Renal cortex interstitium (tissue), 11 donors: Measurements from ENCODE around the gene GP1BA. TPM values are rescaled to one million over a fixed set of nuclear protein-coding genes. Genes with fewer than 3 reads are reported as not detected.
A peak's percentile ranks its signal among the peaks of the same experiment; 100 is the strongest.

Experiments
- DNase-seq, 11 donors: peaks; one replicate each; pipeline ENCODE4 v3.0.0-alpha.2; 2013; ENCODE audit warnings: low read depth in 9 of 11, low spot score in 4 of 11; ENCODE audit errors: extremely low read depth in 1 of 11
- polyA plus RNA-seq, 3 donors: library from polyadenylated mRNA; unstranded; fragments of 120-200 nt; gene quantifications; one replicate each; pipeline ENCODE4 v1.2.1, GENCODE V29; 2013; ENCODE audit not compliant: insufficient read length in 3 of 3

GP1BA gene
- polyA plus RNA-seq, 3 donors: 1.9 to 2.2 (median 2.0) TPM

DNA sequence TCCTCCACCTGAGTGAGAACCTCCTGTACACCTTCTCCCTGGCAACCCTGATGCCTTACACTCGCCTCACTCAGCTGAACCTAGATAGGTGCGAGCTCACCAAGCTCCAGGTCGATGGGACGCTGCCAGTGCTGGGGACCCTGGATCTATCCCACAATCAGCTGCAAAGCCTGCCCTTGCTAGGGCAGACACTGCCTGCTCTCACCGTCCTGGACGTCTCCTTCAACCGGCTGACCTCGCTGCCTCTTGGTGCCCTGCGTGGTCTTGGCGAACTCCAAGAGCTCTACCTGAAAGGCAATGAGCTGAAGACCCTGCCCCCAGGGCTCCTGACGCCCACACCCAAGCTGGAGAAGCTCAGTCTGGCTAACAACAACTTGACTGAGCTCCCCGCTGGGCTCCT, 679 bp downstream of the GP1BA start:
- DNase-seq: no peak

DNA sequence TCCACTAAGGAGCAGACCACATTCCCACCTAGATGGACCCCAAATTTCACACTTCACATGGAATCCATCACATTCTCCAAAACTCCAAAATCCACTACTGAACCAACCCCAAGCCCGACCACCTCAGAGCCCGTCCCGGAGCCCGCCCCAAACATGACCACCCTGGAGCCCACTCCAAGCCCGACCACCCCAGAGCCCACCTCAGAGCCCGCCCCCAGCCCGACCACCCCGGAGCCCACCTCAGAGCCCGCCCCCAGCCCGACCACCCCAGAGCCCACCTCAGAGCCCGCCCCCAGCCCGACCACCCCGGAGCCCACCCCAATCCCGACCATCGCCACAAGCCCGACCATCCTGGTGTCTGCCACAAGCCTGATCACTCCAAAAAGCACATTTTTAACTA, 1.6 kb downstream of the GP1BA start:
- DNase-seq: no peak

DNA sequence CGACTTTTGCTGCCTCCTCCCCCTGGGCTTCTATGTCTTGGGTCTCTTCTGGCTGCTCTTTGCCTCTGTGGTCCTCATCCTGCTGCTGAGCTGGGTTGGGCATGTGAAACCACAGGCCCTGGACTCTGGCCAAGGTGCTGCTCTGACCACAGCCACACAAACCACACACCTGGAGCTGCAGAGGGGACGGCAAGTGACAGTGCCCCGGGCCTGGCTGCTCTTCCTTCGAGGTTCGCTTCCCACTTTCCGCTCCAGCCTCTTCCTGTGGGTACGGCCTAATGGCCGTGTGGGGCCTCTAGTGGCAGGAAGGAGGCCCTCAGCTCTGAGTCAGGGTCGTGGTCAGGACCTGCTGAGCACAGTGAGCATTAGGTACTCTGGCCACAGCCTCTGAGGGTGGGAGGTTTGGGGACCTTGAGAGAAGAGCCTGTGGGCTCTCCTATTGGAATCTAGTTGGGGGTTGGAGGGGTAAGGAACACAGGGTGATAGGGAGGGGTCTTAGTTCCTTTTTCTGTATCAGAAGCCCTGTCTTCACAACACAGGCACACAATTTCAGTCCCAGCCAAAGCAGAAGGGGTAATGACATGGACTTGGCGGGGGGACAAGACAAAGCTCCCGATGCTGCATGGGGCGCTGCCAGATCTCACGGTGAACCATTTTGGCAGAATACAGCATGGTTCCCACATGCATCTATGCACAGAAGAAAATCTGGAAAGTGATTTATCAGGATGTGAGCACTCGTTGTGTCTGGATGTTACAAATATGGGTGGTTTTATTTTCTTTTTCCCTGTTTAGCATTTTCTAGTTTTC, 2.3 kb downstream of the GP1BA start:
- no peak for DNase-seq

DNA sequence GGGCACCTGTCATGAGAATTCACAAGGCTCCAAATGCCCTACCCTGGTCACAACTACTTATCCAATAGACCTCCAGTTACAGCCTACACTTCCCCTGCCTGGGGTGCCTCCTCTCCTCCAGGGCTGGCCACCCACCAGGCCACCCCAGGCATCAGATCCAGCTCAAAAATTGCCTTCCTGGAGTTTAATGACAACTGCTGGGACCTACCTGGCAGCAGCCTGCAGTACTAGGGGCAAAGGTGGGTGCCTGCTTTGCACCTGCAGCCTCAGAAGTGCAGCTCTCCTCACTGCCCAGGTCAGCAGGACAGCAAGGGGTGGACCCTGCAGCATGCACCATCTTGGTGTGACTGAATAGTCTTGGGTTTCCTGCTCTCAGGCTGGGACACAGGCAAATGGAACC, 3.6 kb downstream of the GP1BA start:
- no peak for DNase-seq

DNA sequence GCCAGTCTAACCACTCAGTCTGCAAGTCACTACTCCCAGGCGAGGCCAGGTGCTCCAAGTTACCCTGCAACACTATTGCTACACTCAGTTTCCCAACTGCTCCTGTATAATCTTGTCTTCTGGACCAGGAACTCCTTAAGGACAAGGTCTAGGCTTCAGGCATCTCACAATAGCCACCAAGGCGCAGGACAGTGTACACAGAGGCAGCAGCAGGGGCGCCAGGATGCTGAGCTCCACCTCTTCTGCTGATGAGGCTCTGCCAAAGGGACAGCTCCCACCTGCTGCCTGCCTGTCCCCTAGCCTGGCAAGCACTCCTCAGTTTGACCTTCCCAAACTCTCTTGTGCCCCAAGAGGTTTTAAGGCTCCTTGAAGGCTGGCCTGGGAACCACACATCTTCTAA, 4.4 kb downstream of the GP1BA start:
- no peak for DNase-seq

DNA sequence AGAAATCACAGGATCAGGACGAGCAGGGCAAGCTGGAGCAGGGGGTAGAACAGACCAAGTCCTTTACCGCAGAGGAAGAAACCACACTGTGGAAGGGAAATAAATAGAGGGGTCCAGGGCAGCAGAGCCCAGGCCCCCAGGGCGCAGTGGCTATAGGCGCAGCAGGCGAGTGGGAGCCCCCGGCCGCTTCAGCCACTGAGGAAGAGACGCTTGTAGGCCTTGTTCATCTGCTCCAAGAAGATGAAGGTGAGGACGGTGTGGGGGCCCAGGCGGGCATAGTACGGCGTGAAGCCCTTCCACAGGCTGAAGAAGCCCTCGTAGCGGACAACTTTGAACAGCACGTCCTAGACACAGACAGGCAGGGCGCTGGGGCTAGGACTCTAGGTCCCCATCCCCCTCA, 5.5 kb downstream of the GP1BA start:
- DNase-seq: no peak

DNA sequence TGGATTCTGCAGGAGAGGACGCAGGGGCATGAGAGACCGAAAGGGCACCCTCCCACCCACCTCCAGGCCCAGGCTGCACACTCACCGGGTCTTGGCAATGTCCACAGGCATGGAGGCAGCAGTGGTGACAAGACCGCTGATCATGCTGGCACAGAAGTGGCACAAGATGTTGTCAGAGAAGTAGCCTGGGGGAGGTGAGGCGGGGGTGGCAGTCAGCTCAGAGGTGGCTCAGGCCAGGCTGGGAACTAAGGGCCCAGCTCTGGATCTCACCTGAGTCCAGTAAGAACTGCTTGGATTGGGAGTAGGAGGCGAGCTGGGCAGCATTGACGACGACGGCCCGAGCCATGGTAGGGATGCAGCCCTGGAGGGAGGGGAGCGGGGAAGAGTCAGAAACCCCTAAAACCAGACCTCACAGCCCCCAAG, 6.0 kb downstream of the GP1BA start:
- no peak for DNase-seq

DNA sequence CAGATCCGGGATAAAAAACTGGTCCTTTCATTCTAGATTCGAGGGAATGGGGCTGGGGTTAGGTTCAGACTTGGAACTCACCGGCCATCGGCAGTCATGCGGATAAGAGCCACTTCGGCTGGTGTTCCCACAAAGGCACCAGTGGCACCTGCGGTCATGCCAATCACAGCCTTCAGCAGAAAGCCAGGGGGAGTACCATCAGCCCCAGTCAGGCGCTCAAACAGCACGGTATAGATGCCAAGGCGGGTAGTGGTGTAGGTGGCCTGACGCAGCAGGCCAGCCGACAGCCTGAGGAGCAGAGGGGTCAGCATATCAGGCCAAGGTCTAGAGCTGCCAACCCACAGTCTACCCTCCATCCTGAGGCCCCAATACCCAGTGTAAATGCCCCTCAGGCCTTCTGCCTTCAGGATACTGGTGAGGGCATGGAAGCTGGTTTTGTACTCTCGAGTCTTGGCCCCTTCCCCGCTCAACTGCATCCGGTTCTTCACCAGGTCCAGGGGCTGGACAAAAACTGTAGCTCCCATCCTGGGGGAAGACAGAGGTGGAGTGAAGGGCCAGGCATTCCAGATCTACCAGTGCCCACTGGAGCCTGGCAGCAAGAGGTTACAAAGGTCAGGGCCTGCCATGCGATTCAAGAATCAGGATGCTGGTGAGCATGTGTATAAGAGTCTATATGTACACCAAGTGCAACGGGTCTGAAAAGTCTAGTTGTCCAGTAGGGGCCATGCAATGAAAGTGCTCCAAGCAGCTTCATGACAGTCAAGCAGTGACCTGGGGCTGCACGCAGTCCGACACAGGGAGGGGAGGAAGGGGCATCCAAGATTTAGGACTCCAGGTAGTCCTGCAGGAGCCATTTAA, 6.8 kb downstream of the GP1BA start:
- DNase-seq: no peak

DNA sequence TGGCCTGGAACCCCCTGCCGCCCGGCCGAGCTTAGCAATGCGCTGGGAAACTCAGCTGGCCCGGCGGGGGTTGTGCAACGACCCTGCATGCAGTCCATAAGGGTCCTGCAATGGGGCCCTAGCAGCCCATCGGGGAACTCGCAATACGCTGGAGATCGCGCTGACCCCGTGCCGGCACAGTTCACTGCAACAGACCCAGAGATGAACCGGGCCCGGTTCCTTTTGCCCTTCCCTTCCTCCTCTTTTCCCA, 7.4 kb downstream of the GP1BA start:
- DNase-seq: no peak

DNA sequence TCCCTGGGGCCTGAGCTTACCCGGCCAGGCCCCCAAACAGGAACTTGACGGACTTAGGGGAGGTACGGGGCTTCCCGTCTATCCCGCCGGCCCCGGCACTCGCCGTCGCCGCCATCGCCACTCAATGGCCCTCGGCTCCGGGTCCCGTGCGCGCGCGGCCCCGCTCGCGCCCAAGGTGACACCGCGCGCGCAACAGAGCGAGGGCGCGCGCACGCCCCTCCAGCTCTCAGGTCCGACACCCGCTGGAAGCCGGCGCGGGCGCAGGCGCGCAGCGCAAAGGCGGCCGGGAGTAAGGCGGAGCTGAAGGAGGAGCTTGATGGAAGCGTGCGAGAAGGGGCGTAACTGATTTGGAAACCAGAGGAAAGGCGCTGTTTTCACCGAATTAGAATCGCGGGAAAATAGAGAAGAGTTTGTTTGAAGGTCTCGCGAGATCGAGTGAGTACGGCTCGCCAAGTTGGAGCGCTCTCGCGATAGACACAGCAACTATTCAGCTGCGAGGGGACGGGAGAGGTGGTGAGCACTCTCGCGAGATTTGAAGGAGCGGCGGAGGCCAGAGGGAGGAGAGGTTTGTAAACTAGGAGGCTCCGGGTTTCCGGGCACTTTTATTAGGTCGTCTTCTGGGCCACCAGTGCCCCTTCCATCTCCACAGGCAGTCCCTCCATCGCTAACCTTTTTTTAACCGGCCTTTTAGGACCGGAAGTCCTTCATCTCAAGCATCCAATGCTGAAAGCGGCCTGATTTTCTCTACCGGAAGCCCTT, 7.9 kb downstream of the GP1BA start, which contains the start of the genes RNF167 and SLC25A11:
Gene RNF167 (plus strand): TSS at position 473 of the 759 bp plus-strand sequence. CDS start 642 bp downstream, outside the sequence.
Gene SLC25A11 (minus strand): TSS at position 251 of the 759 bp plus-strand sequence. CDS start 136 bp downstream, at position 115.
- peak; percentile 96 to 100 (median 99) for DNase-seq

DNA sequence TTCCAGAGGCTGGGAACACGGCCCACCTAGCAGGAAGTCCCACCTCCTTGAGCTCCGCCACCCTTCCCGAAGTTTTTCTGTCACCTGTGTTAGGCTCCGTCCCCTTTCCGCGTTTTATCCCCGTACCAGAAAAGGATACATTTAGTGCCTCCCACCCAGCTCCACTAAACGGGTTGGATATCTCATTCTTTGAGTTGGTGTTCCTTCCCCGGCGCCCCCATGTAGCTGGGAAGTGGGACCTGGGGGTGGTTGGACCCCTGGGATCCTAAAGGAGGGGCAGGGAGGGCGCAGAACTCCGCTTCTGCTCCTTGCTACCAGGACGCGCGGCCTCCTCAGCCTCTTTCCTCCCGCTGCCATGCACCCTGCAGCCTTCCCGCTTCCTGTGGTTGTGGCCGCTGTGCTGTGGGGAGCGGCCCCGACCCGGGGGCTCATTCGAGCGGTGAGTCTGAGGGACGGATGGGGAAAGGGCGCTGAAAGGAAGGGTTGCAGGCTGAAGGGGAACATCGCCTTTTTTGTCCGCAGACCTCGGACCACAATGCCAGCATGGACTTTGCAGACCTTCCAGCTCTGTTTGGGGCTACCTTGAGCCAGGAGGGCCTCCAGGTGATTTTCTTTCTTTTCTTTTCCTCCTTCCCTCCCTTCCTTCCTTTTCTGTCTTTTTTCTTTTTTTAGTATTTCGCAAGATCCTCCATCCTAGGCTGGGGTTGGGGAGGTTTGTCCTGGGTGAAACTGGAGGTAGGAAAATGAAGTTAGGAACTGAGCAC, 8.7 kb downstream of the GP1BA start:
- DNase-seq: peak in 1 of 11 donors; percentile 87

DNA sequence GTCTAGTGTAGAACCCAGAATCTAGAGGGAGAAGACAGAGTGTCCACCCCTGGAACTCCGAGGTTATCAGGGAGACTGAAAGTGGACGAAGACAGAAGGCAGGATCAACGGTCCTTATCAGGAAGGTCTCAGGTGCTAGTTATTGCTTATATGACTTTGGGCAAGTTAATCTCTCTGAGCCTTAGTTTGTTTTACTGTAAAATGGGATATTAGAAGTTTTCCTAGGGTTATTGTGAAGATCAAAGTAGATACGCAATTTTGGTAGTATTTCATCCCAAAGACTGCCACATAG, 9.2 kb downstream of the GP1BA start:
- DNase-seq: no peak

DNA sequence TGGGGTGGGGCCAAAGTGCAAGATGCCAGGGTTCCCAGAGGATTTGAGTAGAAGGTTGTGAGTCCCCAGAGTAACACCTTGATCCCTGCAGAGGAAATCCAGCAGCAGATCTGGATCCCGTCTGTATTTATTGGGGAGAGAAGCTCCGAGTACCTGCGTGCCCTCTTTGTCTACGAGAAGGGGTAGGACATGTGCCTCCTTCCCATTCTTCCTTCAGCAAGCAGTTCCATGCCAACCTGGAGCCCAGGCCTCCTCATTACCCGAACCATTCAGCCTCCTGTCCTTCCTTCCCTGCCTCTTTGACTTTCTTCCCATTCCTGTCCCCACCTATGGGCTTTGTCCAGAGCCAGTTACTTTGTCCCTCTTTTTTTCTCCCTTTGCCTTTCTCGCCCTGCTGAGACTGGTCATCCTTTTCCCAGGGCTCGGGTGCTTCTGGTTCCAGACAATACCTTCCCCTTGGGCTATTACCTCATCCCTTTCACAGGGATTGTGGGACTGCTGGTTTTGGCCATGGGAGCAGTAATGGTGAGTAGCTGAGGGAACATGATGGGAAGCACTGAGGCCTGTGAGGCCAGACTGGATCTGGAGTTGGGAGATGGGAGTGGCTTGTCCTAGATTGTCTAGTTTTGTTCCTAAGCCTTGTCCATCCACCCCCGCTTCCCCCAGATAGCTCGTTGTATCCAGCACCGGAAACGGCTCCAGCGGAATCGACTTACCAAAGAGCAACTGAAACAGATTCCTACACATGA, 10.9 kb downstream of the GP1BA start:
- no peak for DNase-seq

DNA sequence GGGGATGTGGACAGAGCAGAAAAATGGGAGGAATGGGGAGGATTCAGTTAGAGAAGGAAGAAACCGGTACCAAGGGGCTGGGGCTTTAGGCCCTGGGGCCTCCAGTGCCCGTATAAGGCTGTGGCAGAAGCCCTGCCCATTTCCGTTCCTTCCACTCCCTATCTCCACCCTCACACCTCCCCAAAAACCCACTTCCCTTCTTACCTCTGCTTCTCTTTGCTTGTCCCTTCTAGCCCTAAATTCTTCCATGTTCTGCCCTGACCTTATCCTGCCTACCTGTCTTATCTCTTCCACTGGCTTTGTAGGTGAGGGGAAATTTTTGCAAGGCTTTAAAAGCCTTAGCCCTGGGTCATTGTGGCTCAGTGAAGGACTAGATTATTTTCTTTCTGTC, 12.1 kb downstream of the GP1BA start:
- DNase-seq: no peak

DNA sequence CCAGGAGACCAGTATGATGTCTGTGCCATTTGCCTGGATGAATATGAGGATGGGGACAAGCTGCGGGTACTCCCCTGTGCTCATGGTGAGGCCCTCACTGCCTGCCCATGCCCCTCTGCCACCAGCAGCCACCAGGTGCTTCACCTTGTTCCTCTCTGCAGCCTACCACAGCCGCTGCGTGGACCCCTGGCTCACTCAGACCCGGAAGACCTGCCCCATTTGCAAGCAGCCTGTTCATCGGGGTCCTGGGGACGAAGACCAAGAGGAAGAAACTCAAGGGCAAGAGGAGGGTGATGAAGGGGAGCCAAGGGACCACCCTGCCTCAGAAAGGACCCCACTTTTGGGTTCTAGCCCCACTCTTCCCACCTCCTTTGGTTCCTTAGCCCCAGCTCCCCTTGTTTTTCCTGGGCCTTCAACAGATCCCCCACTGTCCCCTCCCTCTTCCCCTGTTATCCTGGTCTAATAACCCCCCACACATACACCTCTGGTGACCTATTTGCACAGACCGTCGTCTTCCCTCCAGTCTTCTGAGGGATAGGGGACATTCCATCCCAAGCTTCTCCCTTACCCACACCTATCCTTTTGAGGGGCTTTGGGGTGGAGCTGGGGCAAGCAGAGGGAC, 12.6 kb downstream of the GP1BA start:
- DNase-seq: no peak

DNA sequence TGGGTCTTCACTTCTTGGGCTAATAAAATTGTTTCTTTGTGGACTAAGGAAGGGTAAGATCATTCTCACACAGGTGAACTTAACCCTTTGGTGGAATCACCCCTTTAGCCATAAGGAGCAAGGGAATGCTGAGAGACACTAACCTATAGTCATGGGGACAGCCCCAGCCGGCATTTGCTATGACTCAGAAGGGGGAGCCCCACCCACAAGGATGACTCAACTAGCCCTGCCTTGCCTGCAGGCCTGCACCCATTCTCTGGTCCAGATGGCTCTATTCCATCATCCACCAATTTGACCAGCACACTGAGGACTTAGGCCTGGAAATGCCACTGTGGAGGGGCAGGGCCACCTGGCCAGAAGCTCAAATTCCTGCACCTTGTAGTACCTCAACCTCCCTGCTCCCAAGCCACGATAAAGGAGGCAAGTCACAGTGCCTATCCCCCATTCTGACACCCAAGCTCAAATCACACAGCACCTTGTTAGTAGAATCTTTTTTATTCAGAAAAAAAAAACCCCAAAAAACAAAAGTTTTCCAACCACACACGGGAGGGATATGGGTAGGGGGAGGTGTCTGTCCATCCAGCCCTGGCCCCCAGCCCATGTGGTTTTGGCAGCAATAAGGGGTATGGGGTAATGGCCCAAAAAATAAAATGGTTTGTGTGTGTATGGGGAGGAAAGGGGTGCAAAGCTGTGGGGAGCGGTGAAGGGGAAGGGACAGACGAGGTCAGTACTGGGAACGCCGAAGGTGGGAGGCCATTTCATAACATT, 13.3 kb downstream of the GP1BA start:
- no peak for DNase-seq

DNA sequence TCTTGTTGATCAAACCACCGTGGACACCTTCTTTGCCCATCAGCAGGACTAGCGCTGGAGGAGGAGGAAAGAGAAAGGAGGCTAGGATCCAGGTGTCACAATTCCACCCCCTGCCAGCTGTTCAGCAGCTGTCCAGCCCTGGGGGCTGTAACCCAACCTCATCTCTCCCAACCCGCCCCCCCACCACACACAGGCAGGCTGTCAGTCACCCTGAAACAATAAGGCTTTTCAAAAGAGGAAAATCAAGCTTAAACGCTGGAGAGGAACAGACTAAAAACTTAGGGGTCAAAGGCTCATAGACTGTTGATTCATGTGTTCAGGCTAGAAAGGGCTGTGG, 13.8 kb downstream of the GP1BA start:
- no peak for DNase-seq
